ENCODE measurements around the gene CDK11A.
"Not testable (repeated sequence)": the region's sequence is repeated elsewhere in the genome, so short reads cannot be mapped to it uniquely, and the experiment has no call there.

- TF ChIP-seq POLR2A (IDR thresholded peaks at IDR 0.05; ENCODE audit: low read depth), result not testable (repeated sequence)
- TF ChIP-seq, protein P1, sequence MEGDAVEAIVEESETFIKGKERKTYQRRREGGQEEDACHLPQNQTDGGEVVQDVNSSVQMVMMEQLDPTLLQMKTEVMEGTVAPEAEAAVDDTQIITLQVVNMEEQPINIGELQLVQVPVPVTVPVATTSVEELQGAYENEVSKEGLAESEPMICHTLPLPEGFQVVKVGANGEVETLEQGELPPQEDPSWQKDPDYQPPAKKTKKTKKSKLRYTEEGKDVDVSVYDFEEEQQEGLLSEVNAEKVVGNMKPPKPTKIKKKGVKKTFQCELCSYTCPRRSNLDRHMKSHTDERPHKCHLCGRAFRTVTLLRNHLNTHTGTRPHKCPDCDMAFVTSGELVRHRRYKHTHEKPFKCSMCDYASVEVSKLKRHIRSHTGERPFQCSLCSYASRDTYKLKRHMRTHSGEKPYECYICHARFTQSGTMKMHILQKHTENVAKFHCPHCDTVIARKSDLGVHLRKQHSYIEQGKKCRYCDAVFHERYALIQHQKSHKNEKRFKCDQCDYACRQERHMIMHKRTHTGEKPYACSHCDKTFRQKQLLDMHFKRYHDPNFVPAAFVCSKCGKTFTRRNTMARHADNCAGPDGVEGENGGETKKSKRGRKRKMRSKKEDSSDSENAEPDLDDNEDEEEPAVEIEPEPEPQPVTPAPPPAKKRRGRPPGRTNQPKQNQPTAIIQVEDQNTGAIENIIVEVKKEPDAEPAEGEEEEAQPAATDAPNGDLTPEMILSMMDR (IDR thresholded peaks at IDR 0.05), result not testable (repeated sequence)
These were observed 4.3 kb upstream of the CDK11A start for GRCh38 chr1:1728308-1729005.

Measured in esophagus muscularis mucosa (tissue), 3 donors.